COLO668 (cell line): ENCODE results near the gene EWSR1.
"Not testable (repeated sequence)": the region's sequence is repeated elsewhere in the genome, so short reads cannot be mapped to it uniquely, and the experiment has no call there.

ENCODE experiments used
- DNase-seq: peaks from one replicate; lab custom pipeline; 2025; ENCODE audit not compliant: unreplicated experiment; lab: John Stamatoyannopoulos, UW

The EWSR1 gene

GRCh38 chr22:29334696-29335344, 66.8 kb downstream of the EWSR1 start:
- peak; percentile 25 for DNase-seq

GRCh38 chr22:29335656-29336055, 67.6 kb downstream of the EWSR1 start:
- DNase-seq: no peak

GRCh38 chr22:29336751-29337490, 68.9 kb downstream of the EWSR1 start:
- no peak for DNase-seq

- no peak for DNase-seq
These were observed 69.7 kb downstream of the EWSR1 start for GRCh38 chr22:29337631-29338284.

GRCh38 chr22:29338398-29338797, 70.3 kb downstream of the EWSR1 start:
- DNase-seq: no peak

GRCh38 chr22:29339381-29340235, 71.5 kb downstream of the EWSR1 start:
- DNase-seq: no peak

GRCh38 chr22:29340566-29340965, 72.5 kb downstream of the EWSR1 start:
- no peak for DNase-seq

GRCh38 chr22:29341056-29341848, 73.2 kb downstream of the EWSR1 start:
- DNase-seq: no peak

- no peak for DNase-seq
These were observed 73.7 kb downstream of the EWSR1 start for GRCh38 chr22:29341849-29342127.

GRCh38 chr22:29342177-29342576, 74.1 kb downstream of the EWSR1 start:
- DNase-seq: no peak

GRCh38 chr22:29342577-29343312, 74.7 kb downstream of the EWSR1 start:
- DNase-seq: no peak

GRCh38 chr22:29343313-29343805, 75.3 kb downstream of the EWSR1 start:
- peak; percentile 6 for DNase-seq

GRCh38 chr22:29344137-29344536, 76.1 kb downstream of the EWSR1 start:
- peak; percentile 74 for DNase-seq

- not testable (repeated sequence) for DNase-seq
These were observed 76.8 kb downstream of the EWSR1 start for GRCh38 chr22:29344889-29345288.

GRCh38 chr22:29345932-29346331, 77.9 kb downstream of the EWSR1 start:
- DNase-seq: no peak

- no peak for DNase-seq
These were observed 78.6 kb downstream of the EWSR1 start for GRCh38 chr22:29346659-29347058.

GRCh38 chr22:29348041-29348440, 80.0 kb downstream of the EWSR1 start:
- DNase-seq: no peak

GRCh38 chr22:29348956-29349355, 80.9 kb downstream of the EWSR1 start:
- DNase-seq: no peak
